ENCODE results near the gene CUX1. TPM values are rescaled to one million over a fixed set of nuclear protein-coding genes. Genes with fewer than 3 reads are reported as not detected.
"Not testable (repeated sequence)": the region's sequence is repeated elsewhere in the genome, so short reads cannot be mapped to it uniquely, and the experiment has no call there.

The CUX1 gene
- polyA plus RNA-seq, 3 donors = 94.4 to 104 (median 98.5) TPM

DNA sequence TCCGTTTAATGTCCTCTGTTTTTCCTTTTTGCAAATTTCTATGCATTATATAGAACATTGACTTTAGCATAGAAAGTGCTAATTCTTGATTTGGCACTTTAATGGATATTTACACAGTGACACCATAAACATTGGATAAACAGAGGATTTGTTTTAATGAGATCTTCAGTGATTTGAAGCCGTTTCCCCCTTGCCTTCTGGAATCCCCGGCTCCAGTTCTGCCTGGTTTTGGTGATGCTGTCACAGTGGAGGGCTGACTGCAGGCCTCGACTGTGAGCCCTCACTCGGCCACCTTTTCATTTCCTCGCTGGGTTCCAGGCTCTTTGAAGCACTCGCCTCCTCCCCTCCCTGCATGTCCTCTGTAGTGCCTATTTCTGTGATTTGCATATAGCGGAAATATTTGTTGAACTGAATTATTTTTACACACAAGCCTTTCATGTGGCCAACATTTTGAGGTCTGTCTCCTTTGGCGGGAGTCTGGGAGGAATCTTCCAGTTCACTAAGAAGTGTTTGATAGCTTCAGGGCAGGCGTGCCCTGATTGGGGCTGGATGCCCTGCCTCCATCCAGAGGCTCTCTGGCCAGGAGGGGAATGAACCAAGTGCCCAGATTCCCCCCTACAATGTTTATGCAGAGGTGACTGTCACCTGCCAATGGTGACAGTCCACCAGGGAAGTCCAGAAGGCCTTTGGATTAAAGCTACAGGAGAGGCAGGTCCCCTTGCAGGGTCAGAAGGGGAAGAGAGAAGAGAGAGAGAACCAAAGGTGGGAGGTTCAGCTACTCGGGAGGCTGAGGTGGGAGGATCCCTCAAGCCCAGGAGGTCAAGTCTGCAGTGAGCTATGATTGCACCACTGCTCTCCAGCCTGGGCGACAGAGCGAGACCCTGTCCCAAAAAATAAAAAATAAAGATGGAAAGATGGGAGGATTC is 67.5 kb downstream of the CUX1 start:
- DNase-seq (ENCODE audit: low read depth in 3 of 3, low spot score in 2 of 3) = no peak

GRCh38 chr7:101885597-101885955 is 68.2 kb downstream of the CUX1 start:
- no peak for DNase-seq (ENCODE audit: low read depth in 3 of 3, low spot score in 2 of 3)

DNA sequence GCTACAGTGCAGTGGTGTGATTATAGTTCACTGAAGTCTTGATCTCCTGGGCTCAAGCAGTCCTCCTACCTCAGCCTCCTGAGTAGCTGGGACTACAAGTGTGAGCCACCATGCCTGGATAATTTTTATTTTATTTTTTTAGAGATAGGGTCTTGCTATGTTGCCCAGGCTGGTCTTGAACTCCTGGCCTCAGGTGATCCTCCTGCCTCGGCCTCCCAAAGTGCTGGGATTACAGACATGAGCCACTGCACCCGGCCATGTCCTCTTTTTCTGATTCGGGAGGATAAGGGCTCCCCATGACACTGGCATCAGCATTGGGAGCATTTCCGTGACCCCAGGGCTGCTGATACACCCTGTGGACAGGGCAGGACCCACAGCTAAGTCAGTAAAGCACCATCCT is 69.9 kb downstream of the CUX1 start:
- DNase-seq (ENCODE audit: low read depth in 3 of 3, low spot score in 2 of 3) = not testable (repeated sequence)

GRCh38 chr7:101888564-101888963 is 71.1 kb downstream of the CUX1 start:
- not testable (repeated sequence) for DNase-seq (ENCODE audit: low read depth in 3 of 3, low spot score in 2 of 3)

GRCh38 chr7:101890749-101891523 is 73.5 kb downstream of the CUX1 start:
- no peak for DNase-seq (ENCODE audit: low read depth in 3 of 3, low spot score in 2 of 3)

DNA sequence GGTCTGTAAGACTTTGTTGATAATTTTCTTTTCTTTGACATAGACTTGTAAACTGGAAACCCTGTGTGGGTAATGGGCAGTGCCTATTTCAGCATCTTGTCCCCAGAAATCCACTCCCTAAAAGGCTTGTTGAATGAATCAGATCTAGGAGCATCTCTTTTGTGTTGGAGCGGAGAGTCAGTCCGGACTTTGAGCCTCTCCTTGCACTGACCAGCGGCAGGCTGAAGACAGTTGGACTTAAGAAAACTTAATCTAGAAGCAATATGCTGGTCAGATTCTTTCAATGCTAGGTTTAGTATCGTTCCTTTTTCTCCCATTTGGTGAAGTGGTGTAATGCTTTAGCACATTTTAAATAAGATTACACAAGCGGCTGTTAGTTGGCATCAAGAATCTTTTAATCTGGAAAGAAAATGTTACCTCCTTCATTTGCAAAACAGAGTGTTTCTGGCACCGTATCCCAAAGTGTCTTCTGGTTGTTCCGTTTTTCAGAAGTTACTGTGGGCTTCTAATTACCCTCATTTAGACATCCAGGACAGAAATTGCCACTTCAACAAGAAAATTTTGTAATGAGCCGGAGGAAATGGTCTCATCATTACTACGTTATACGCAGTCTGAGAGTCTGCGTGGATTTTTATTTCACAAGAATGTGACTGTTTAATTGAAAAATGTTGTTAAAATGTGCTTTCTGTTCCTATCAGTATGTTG is 74.7 kb downstream of the CUX1 start:
- no peak for DNase-seq (ENCODE audit: low read depth in 3 of 3, low spot score in 2 of 3)

GRCh38 chr7:101893341-101894082 is 76.1 kb downstream of the CUX1 start:
- DNase-seq (ENCODE audit: low read depth in 3 of 3, low spot score in 2 of 3) = no peak

DNA sequence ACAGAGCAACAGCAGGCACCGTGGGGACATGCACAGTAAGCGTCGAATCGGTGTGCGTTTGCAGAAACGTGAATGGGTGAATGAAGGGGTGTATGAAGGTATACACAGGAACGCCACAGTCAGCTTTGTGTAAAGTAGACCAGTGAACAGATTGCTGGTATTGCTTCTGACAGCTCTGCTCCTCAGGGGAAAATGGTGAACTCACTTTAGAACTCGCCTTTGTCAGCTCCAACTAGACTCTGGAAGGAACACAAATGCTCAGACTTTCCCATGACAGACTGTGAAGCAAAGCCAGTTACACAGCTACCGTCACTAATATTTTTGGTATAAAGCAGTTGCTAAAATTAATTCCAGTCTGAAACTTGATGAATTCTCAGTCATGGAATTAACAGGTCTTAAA is 78.9 kb downstream of the CUX1 start:
- DNase-seq (ENCODE audit: low read depth in 3 of 3, low spot score in 2 of 3) = no peak

- DNase-seq (ENCODE audit: low read depth in 3 of 3, low spot score in 2 of 3) = no peak
Measured at GRCh38 chr7:101896941-101897340, 79.5 kb downstream of the CUX1 start.

DNA sequence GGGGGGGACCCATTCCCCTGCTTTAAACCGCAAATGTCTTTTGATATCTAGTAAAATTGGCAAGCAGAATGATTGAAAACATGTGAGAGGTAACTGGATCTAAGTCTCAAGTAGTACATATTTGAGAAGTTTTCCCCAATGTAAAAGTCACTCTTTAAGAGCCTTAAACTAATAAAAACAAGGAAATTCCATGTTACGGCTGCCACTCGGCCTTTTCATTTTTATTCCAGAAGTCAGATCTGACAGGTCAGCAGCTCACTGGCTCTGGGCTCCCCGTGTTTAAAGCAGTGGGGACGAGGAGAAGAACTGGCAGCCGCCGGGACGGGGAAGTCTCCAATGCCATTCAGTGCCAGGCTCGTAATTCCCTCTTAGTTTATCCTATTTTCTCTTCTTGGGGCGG is 80.7 kb downstream of the CUX1 start:
- DNase-seq (ENCODE audit: low read depth in 3 of 3, low spot score in 2 of 3) = no peak

GRCh38 chr7:101899616-101900015 is 82.2 kb downstream of the CUX1 start:
- no peak for DNase-seq (ENCODE audit: low read depth in 3 of 3, low spot score in 2 of 3)

GRCh38 chr7:101900103-101900502 is 82.7 kb downstream of the CUX1 start:
- no peak for DNase-seq (ENCODE audit: low read depth in 3 of 3, low spot score in 2 of 3)

DNA sequence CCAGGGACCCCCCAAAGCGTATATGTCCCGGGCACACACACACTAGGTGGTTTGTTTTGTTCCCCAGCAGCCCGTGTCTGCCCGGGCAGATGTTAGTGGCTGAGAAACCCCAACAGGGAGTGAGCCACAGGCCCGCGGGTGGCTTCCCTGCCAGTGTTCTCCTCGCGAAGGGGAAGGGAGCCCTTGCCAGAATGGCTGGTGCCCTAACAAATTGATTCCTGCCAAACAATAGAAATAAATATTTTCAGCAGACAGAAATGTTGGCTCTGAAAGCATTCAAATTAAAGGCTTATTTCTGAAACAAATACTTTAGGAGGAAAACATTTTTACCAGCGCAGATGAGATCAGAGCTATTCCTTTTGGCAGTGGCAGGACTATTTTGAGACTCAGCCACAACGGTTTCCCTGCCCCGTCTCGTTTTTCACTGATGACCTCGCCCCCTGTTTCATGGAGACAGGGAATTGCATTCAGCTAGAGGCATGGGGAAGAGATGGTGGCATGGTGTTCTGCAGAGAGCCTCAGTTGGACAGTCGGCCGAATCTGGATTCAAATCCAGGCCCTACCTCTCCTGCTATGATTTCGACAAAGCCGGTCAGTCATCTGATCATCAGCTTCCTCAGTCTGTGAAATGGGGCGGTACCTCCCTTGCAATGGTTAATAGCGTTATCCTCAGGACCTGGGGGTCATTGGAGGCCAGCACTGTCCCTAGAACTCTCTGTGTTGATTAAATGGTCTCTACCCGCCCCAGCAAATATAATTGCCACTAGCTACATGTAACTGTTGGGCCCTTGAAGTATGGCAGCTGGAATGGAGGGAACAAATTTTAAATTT is 84.5 kb downstream of the CUX1 start:
- DNase-seq (ENCODE audit: low read depth in 3 of 3, low spot score in 2 of 3) = no peak

GRCh38 chr7:101902680-101903514 is 85.5 kb downstream of the CUX1 start:
- no peak for DNase-seq (ENCODE audit: low read depth in 3 of 3, low spot score in 2 of 3)

DNA sequence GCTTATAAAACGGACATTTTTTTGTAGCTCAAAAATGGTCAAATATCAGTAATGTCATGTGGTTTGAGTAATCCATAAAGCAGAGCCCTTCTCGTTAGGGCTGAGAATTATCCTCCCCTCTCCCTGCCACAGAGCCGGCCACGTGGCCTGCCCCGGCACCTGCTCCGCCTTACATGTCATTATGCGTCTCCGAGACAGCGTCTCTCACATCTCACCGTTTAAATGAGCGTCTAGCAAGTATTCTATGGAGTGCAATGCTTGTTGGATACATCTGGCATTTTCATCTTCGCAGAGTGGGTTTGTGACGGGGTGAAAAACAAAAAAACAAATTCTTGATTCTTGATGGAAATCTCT is 86.1 kb downstream of the CUX1 start:
- DNase-seq (ENCODE audit: low read depth in 3 of 3, low spot score in 2 of 3) = no peak

GRCh38 chr7:101904019-101904418 is 86.6 kb downstream of the CUX1 start:
- DNase-seq (ENCODE audit: low read depth in 3 of 3, low spot score in 2 of 3) = no peak

GRCh38 chr7:101905203-101905865 is 87.9 kb downstream of the CUX1 start:
- DNase-seq (ENCODE audit: low read depth in 3 of 3, low spot score in 2 of 3) = no peak

All from right renal cortex interstitium (tissue), 3 donors.